ENCODE measurements around the gene PI4KA. TPM values are rescaled to one million over a fixed set of nuclear protein-coding genes. Genes with fewer than 3 reads are reported as not detected.

PI4KA gene
- polyA plus RNA-seq, 1 donor from 2014 or later: 42.2 TPM

DNA sequence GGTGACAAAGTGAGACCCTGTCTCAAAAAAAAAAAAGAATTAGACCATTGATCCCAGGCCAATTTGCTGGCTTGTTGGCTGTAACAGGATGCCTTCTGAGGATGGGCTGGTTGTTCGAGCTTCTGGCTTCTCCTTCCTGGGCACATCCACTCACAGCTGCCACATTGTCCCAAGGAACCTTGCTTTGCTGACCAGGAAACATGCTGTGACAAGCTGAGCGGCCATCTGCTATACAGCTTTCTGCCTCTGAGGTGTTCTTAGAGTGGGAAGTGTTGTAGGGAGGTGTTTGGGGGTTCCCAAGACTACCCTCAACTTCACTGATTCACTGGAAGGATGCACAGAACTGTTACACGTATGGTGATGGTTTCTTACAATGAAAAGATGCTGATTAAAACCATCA lies 6.7 kb upstream of the PI4KA start:
- H4K20me1 ChIP-seq (ENCODE audit: insufficient read depth): no peaks in the 10 kb centered on the region
- no peaks in the 10 kb centered on the region for H3K79me2 ChIP-seq (replicated peaks; ENCODE audit: insufficient read depth, low read length)
- no peak overlapping the region for H3K9ac ChIP-seq (ENCODE audit: low read length)
- no peaks in the 10 kb centered on the region for H3K36me3 ChIP-seq (ENCODE audit: insufficient read depth, low read length)
- H3K27ac ChIP-seq (ENCODE audit: low read length): no peak overlapping the region
- no peaks in the 10 kb centered on the region for H3F3A ChIP-seq (ENCODE audit: insufficient read depth, low read length, poor library complexity, severe bottlenecking)
- no peaks in the 10 kb centered on the region for H3K27me3 ChIP-seq (ENCODE audit: insufficient read depth, low read depth, low read length)
- no peak overlapping the region for H3K4me3 ChIP-seq (ENCODE audit: low read length)
- H3K4me2 ChIP-seq (ENCODE audit: low read length): no peak overlapping the region
- TF ChIP-seq SMC3 (conservative IDR thresholded peaks at IDR 0.05; ENCODE audit: poor library complexity) (no peak), TAF1 (IDR thresholded peaks at IDR 0.05; ENCODE audit: low read depth) (no peak), EZH2 (IDR thresholded peaks at IDR 0.05; ENCODE audit: borderline replicate concordance, insufficient read depth, low read length, poor library complexity, severe bottlenecking) (no peak), EP300 (conservative IDR thresholded peaks at IDR 0.05; ENCODE audit: poor library complexity, severe bottlenecking) (no peak), RAD21 (conservative IDR thresholded peaks at IDR 0.05) (no peak), MXI1 (conservative IDR thresholded peaks at IDR 0.05; ENCODE audit: poor library complexity, severe bottlenecking) (no peak), POLR2AphosphoS5 (IDR thresholded peaks at IDR 0.05) (no peak)
- TF ChIP-seq, protein P1, sequence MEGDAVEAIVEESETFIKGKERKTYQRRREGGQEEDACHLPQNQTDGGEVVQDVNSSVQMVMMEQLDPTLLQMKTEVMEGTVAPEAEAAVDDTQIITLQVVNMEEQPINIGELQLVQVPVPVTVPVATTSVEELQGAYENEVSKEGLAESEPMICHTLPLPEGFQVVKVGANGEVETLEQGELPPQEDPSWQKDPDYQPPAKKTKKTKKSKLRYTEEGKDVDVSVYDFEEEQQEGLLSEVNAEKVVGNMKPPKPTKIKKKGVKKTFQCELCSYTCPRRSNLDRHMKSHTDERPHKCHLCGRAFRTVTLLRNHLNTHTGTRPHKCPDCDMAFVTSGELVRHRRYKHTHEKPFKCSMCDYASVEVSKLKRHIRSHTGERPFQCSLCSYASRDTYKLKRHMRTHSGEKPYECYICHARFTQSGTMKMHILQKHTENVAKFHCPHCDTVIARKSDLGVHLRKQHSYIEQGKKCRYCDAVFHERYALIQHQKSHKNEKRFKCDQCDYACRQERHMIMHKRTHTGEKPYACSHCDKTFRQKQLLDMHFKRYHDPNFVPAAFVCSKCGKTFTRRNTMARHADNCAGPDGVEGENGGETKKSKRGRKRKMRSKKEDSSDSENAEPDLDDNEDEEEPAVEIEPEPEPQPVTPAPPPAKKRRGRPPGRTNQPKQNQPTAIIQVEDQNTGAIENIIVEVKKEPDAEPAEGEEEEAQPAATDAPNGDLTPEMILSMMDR (IDR thresholded peaks at IDR 0.05; ENCODE audit: poor library complexity, severe bottlenecking): no peak
- TF ChIP-seq, protein P2, sequence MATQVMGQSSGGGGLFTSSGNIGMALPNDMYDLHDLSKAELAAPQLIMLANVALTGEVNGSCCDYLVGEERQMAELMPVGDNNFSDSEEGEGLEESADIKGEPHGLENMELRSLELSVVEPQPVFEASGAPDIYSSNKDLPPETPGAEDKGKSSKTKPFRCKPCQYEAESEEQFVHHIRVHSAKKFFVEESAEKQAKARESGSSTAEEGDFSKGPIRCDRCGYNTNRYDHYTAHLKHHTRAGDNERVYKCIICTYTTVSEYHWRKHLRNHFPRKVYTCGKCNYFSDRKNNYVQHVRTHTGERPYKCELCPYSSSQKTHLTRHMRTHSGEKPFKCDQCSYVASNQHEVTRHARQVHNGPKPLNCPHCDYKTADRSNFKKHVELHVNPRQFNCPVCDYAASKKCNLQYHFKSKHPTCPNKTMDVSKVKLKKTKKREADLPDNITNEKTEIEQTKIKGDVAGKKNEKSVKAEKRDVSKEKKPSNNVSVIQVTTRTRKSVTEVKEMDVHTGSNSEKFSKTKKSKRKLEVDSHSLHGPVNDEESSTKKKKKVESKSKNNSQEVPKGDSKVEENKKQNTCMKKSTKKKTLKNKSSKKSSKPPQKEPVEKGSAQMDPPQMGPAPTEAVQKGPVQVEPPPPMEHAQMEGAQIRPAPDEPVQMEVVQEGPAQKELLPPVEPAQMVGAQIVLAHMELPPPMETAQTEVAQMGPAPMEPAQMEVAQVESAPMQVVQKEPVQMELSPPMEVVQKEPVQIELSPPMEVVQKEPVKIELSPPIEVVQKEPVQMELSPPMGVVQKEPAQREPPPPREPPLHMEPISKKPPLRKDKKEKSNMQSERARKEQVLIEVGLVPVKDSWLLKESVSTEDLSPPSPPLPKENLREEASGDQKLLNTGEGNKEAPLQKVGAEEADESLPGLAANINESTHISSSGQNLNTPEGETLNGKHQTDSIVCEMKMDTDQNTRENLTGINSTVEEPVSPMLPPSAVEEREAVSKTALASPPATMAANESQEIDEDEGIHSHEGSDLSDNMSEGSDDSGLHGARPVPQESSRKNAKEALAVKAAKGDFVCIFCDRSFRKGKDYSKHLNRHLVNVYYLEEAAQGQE (IDR thresholded peaks at IDR 0.05; ENCODE audit: borderline replicate concordance): no peak
- H2AFZ ChIP-seq (ENCODE audit: low read depth, low read length): no peak overlapping the region
- H3K9me2 ChIP-seq (ENCODE audit: insufficient read depth, low read length): no peaks in the 10 kb centered on the region
- no peaks in the 10 kb centered on the region for H3K9me3 ChIP-seq (ENCODE audit: low read length)

DNA sequence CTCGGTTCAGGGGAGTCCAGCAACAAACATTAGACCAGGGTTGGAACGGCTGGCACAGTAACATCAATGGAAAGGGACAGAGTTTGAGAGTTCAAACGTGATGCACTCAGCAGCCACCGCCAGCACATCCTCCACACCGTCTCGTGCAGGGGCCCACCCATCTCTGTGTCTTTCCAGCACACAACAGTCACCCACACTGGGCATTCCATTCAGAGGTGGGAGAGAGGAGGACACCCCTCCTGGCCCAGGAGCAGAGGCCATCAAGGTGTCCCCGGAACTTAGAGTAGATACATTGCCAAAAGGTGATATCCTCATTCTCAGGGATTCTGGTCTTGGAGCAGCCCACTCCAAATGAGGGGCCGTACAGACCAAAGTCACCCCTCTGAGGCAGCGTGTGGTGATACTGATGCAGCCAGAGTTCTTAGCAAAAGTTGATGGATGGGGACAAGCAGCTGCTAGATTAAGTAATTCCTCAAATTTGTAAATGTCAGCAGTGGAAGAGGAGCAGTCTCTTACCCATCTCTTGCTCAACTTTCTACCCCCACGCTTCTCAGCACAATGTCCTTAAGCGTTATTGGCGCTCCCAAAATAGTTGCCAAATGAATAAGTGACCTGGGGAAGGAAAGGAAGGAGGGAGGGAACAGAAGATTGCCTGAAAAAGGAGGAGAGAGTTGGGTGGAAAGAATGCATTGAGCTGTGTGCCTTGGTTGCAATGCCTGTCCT lies 5.7 kb upstream of the PI4KA start:
- H3K4me3 ChIP-seq (ENCODE audit: low read length): no peak overlapping the region
- no peaks in the 10 kb centered on the region for H3K36me3 ChIP-seq (ENCODE audit: insufficient read depth, low read length)
- H3K9me3 ChIP-seq (ENCODE audit: low read length): no peaks in the 10 kb centered on the region
- H3K9me2 ChIP-seq (ENCODE audit: insufficient read depth, low read length): no peaks in the 10 kb centered on the region
- H3F3A ChIP-seq (ENCODE audit: insufficient read depth, low read length, poor library complexity, severe bottlenecking): no peaks in the 10 kb centered on the region
- TF ChIP-seq POLR2AphosphoS5 (IDR thresholded peaks at IDR 0.05) (no peak), RAD21 (conservative IDR thresholded peaks at IDR 0.05) (no peak), EP300 (conservative IDR thresholded peaks at IDR 0.05; ENCODE audit: poor library complexity, severe bottlenecking) (no peak), SMC3 (conservative IDR thresholded peaks at IDR 0.05; ENCODE audit: poor library complexity) (no peak), EZH2 (IDR thresholded peaks at IDR 0.05; ENCODE audit: borderline replicate concordance, insufficient read depth, low read length, poor library complexity, severe bottlenecking) (no peak), TAF1 (IDR thresholded peaks at IDR 0.05; ENCODE audit: low read depth) (no peak)
- TF ChIP-seq, protein P1 (IDR thresholded peaks at IDR 0.05; ENCODE audit: poor library complexity, severe bottlenecking): no peak
- no peaks in the 10 kb centered on the region for H4K20me1 ChIP-seq (ENCODE audit: insufficient read depth)
- H3K9ac ChIP-seq (ENCODE audit: low read length): no peak overlapping the region
- no peak overlapping the region for H2AFZ ChIP-seq (ENCODE audit: low read depth, low read length)
- H3K27ac ChIP-seq (ENCODE audit: low read length): no peak overlapping the region
- no peak overlapping the region for H3K4me2 ChIP-seq (ENCODE audit: low read length)
- peaks cover 5% of the 10 kb centered on the region for H3K79me2 ChIP-seq (replicated peaks; ENCODE audit: insufficient read depth, low read length)
- H3K27me3 ChIP-seq (ENCODE audit: insufficient read depth, low read depth, low read length): no peaks in the 10 kb centered on the region
